Activated effector memory CD4-positive, alpha-beta T cell treated with anti-CD3 and anti-CD28 coated beads, Interleukin-2, amount 50 U/mL, for 16 hours (primary cell): ENCODE results near the gene E4F1.
A peak's percentile ranks its signal among the peaks of the same experiment; 100 is the strongest.
"Not testable (repeated sequence)": the region's sequence is repeated elsewhere in the genome, so short reads cannot be mapped to it uniquely, and the experiment has no call there.

Experiments used
- DNase-seq: peaks from one replicate; pipeline ENCODE4 v3.0.0-alpha.2; 2020

Gene E4F1

GRCh38 chr16:2244926-2245795, 21.8 kb downstream of the E4F1 start:
- no peak for DNase-seq

DNA sequence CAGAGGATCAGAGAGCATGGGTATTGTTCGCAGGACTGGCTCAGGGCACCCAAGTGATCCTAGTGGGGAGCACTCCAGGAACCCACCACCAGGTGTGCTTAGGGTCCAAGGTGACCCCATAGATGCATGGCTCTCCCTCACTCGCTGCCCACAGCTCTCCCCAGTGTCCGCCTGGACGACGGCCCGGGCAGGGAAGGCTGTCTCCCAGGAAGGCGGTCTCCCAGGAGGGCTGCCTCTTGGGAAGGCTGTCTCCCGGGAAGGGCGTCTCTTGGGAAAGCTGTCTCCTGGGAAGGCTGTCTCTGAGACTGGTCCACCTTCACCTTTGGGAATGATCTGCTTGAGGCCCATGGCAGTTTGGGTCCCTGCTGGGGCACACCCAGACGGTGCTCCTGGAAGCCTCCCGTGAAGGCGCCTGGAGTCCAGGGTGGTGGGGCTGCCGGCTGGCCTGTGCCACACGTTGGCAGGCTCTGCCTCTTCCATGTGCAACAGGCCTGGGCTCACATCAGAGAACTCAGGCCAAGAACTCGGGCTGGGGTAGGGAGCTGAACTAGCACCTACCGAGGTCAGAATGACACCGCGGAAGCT, 23.0 kb downstream of the E4F1 start:
- no peak for DNase-seq

DNA sequence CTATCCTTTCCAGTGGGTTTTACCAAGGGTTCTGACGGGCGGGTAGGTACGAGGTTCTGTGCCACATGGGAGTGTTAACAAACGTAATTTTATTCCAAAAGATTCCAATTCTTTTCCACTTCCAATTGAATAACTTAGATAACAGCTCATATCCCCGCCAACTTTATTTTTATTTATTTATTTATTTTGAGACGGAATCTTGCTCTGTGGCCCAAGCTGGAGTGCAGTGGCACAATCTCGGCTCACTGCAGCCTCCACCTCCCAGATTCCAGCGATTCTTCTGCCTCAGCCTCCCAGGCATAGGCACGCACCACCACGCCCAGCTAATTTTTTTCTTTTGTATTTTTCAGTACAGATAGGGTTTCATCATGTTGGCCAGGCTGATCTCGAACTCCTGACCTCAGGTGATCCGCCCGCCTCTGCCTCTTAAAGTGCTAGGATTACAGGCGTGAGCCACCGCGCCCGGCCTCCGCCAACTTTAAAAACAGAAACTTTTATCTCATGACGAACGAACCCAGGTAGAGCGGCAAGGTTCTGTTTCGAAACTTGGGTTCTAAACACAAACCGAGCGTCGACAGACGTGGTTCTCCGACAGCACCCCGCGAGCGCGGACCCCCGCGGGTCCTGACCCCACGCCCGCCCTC, 27.4 kb downstream of the E4F1 start:
- DNase-seq, result peak; percentile 83

GRCh38 chr16:2251296-2252111, 28.1 kb downstream of the E4F1 start, which contains the start of gene ECI1:
Gene ECI1, minus strand, starts transcription at chr16:2251587. Its CDS starts 21 bp downstream, at chr16:2251566.
- peak; percentile 93 for DNase-seq

DNA sequence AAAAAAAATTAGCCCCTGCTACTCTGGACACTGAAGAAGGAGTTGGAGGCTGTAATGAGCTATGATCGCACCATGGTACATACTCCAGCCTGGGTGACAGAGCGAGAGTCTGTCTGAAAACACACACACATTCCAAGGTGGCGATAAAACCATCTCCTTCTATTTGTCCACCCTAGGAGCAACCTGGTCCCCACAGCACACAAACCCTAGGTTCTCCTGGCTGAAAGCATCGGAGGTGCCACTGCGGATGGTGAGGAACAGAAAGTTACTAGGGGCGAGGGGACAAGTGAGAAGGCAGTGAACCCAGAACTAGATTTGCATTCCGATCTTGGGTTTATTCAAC, 29.4 kb downstream of the E4F1 start:
- no peak for DNase-seq

- no peak for DNase-seq
Observed at GRCh38 chr16:2253293-2253692, 29.9 kb downstream of the E4F1 start.

DNA sequence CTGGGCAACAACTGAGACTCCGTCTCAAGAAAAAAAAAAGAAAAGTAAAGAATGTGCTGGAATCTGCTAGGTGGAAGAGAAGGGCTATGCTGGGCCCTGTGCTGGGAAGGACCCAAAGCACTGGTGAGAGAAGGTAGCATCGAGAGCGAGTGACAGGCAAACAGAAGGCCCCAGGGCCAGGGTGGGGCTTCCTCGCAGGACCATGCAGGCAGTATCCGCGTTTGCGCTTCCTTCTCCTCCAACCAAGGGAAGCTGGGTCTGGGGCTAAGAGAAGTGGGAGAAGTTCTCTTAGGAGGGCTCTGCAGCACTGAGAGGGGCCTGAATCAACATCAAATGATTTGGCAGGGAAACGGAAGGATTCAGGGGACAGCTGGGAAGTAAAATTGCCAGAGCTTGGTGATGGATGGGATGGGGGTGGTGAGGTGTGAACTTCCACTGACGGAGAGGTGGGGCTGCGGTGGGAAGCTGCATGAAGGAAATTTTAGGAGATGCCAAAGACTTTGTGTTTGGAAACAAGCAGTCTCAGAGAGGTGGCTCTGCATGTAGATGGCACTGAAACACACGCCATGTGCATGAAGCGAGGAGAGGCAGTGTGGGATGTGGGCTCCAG, 33.2 kb downstream of the E4F1 start:
- no peak for DNase-seq

DNA sequence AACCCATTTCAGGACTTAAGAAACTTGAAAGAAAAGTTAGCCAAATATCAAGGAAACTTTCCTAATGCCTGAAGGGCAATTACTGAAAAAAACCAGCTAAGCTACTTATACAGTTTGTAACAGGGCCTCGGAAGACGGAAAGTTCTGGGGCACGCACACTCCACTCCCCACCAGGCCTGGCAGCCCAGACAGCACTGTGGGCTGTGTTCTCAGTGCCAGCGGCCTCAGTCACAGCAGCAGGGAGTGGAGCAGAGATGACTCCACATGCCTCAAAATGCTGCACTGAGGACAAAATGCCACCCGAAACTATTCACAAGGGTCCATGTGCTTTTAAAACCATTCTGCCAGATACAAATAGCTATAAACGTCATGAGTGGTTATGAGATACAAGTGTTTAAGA, 34.3 kb downstream of the E4F1 start:
- no peak for DNase-seq

GRCh38 chr16:2258530-2258929, 35.1 kb downstream of the E4F1 start:
- not testable (repeated sequence) for DNase-seq

DNA sequence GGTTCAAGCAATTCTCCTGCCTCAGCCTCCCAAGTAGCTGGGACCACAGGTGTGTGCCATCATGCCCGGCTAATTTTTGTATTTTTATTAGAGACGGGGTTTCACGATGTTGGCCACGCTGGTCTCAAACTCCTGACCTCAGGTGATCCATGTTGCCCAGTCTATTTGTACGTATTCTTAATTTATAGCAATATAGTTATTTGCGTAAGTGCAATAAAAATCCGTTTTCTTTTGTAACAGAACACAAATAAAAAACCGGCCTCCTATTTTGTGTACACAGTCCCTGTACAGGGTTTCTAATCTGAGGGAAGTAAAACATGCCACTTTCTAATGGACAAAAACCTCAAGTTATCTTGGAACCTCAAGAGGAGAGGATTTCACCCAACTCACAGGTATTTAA, 36.9 kb downstream of the E4F1 start:
- no peak for DNase-seq

DNA sequence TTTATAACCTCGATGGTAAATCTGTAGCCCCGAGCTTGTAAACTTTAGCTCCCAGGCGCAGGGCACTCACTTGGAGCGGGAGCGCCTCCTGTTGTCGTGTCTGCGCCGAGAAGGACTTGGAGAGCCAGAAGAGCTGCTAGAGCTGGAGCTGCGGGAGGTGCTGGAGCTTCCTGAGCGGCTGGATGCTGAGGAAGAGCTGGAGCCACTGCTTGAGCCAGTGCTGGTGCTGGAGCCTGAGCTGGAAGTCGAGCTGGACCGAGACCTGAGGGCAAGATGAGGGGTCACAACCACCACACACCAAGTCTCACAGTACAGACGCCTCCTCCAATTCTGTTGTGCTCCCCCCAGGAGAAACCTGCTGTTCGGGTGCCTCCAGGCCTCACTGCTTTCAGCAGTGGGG, 39.6 kb downstream of the E4F1 start:
- DNase-seq, result not testable (repeated sequence)

- peak; percentile 73 for DNase-seq
Observed at GRCh38 chr16:2266887-2267286, 43.5 kb downstream of the E4F1 start.

DNA sequence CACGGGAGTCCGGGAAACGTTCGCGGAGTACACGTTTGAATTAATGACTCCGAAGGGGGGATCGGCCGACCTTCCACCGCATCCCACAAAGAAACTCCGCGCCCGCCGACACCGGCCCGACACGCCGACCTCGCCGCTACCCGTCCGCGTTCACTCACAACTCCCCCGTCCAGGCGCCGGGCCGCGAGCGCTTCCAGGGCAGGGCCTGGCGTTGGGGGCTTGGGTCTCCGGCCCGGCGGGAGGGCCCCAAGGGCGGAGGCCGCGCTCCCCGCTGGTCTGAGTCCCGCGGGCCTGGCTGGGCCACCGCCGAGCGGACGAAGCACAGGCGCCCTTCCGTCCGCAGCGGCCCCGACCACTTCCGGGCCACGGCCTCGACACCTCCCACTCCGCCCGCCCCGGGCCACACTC, 44.1 kb downstream of the E4F1 start:
- DNase-seq, result not testable (repeated sequence)

DNA sequence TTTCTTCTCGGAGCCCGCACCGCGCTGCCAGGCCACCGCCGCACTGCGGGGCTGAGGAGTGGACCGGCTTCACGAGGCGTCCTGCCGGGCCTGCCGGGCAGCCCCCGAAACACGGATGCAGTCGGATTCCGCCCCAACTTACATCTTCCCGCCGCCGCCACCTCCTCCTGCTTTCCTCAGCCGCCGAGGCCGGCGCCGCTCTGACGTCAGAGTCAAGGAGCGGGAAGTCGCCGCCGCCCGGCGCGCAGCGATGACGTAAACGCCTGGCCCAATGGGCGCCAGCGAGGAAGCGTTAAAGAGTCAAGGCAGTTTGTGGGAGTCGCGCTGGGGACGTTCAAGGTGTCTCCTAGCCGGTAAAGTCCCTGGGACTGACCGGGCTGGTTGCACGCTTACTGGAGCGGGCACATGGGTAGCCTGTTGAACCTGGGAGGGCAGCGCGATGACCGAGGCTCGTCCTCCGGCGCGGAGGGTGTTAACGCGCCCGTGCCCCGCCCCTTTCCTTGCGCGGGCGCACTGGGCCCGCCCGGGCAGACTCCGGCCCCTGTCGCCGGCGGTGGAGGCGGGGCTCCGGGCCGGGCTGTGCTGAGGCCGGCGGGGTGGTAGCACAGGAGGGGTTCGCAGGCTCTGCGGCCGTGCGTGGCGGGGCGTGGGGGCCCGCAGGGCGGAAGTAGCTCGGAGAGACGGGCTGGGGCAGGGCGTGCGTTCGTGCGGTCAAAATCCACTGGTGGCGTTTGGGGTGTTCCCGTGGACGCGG, 44.7 kb downstream of the E4F1 start, which contains the start of gene RNPS1:
Gene RNPS1 (minus strand): TSS at position 214 of the 754 bp plus-strand sequence. CDS start 3,483 bp downstream, outside the sequence.
- peak; percentile 99 for DNase-seq

GRCh38 chr16:2270070-2270462, 46.7 kb downstream of the E4F1 start:
- no peak for DNase-seq

- no peak for DNase-seq
Observed at GRCh38 chr16:2270588-2271470, 47.4 kb downstream of the E4F1 start.

DNA sequence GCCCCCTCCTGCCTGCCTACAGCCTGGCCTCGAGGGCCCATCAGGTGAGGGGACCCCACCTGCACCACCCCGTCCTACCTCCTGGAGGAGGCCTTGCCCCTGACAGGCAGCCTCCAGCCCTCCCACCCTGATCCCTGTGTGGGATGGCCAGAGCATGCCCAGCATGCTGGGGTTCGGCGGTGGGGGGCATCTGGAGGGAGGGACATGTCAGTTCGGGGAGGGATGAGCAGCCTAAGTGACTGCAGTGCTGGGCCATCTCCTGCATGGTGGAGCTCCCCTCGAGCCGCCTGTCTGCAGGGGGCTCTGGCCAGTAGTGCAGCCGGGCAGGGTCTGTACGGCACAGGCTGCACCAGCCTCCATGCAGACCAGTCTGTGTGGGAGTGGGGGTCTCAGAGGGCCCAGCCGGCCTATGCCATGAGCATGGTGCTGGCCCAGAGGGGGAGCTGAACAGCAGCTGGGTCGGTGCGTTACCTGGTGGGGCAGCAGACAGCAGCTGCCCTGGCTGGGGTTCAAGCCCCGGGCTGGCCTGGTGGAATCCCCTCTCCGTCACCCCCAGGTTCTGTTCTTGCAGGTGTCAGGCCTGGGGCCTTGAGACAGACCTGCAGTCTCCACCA, 48.6 kb downstream of the E4F1 start:
- DNase-seq, result no peak

GRCh38 chr16:2273484-2273883, 50.1 kb downstream of the E4F1 start:
- DNase-seq, result no peak

- DNase-seq, result no peak
Observed at GRCh38 chr16:2273931-2274330, 50.5 kb downstream of the E4F1 start.
